GM23248 (cell line): ENCODE measurements around the gene LILRB1. TPM values are rescaled to one million over a fixed set of nuclear protein-coding genes. Genes with fewer than 3 reads are reported as not detected.
A peak's percentile ranks its signal among the peaks of the same experiment; 100 is the strongest.
"Not testable (repeated sequence)": the region's sequence is repeated elsewhere in the genome, so short reads cannot be mapped to it uniquely, and the experiment has no call there.

Experiments
- DNase-seq: peaks from one replicate; pipeline ENCODE4 v3.0.0-alpha.2; 2015
- H2AFZ ChIP-seq: fragments of 200-600 bp; sonication (generic); 2 replicates; pipeline ENCODE4 v1.6.1; 2016; ENCODE audit warnings: antibody characterized with exemption
- H3F3A ChIP-seq: fragments of 200-600 bp; sonication (generic); 2 replicates; pipeline ENCODE4 v1.6.1; 2016; ENCODE audit warnings: mild to moderate bottlenecking, antibody characterized with exemption, mixed run types; ENCODE audit not compliant: insufficient read depth
- H3K27ac ChIP-seq: fragments of 200-600 bp; sonication (generic); 2 replicates; pipeline ENCODE4 v1.5.1; 2016; ENCODE audit warnings: mild to moderate bottlenecking
- H3K27me3 ChIP-seq: fragments of 200-600 bp; sonication (generic); replicated peaks from 2 replicates; pipeline ENCODE4 v1.6.1; 2016; ENCODE audit warnings: mild to moderate bottlenecking; ENCODE audit not compliant: insufficient read depth
- H3K36me3 ChIP-seq: fragments of 200-600 bp; sonication (generic); 2 replicates; pipeline ENCODE4 v1.6.1; 2016; ENCODE audit warnings: low read depth, mild to moderate bottlenecking
- H3K4me1 ChIP-seq: fragments of 200-600 bp; sonication (generic); 2 replicates; pipeline ENCODE4 v1.6.1; 2016; ENCODE audit warnings: mild to moderate bottlenecking; ENCODE audit not compliant: insufficient read depth
- H3K4me2 ChIP-seq: fragments of 200-600 bp; sonication (generic); one replicate; pipeline ENCODE4 v1.6.1; 2016; ENCODE audit warnings: mild to moderate bottlenecking; ENCODE audit not compliant: unreplicated experiment
- H3K4me3 ChIP-seq: fragments of 200-600 bp; sonication (generic); 2 replicates; pipeline ENCODE4 v1.5.1; 2016; ENCODE audit warnings: mild to moderate bottlenecking
- H3K79me2 ChIP-seq: fragments of 200-600 bp; sonication (generic); 2 replicates; pipeline ENCODE4 v1.6.1; 2016; ENCODE audit warnings: mild to moderate bottlenecking; ENCODE audit not compliant: insufficient read depth
- H3K9ac ChIP-seq: fragments of 200-600 bp; sonication (generic); 2 replicates; pipeline ENCODE4 v1.6.1; 2016; ENCODE audit warnings: mild to moderate bottlenecking
- H3K9me2 ChIP-seq: fragments of 200-600 bp; sonication (generic); 2 replicates; pipeline ENCODE4 v1.6.1; 2016; ENCODE audit warnings: mixed run types, mild to moderate bottlenecking, moderate library complexity; ENCODE audit not compliant: insufficient read depth
- H3K9me3 ChIP-seq: fragments of 200-600 bp; sonication (generic); one replicate; pipeline ENCODE4 v1.6.1; 2017; ENCODE audit warnings: low read depth
- H4K20me1 ChIP-seq: fragments of 200-600 bp; sonication (generic); 2 replicates; pipeline ENCODE4 v1.6.0; 2016; ENCODE audit not compliant: insufficient read depth
- EZH2 ChIP-seq: fragments of 200-600 bp; sonication (generic); IDR thresholded peaks from 2 replicates; pipeline ENCODE4 v1.6.1; 2018; ENCODE audit warnings: antibody characterized with exemption, mild to moderate bottlenecking; ENCODE audit not compliant: insufficient read depth, poor library complexity, severe bottlenecking
- EZH2phosphoT487 ChIP-seq: fragments of 200-600 bp; sonication (generic); IDR thresholded peaks from 2 replicates; pipeline ENCODE4 v1.6.1; 2018; ENCODE audit warnings: antibody characterized with exemption, moderate library complexity, mild to moderate bottlenecking, low read depth; ENCODE audit not compliant: insufficient read depth
- WGBS, 2 experiments: methylation state at CpG; one replicate each; pipeline ENCODE4 v1.1.6; 2015 to 2017; ENCODE audit warnings: low lambda C conversion rate in 2 of 2, low coverage in 1 of 2; ENCODE audit errors: missing lambda C conversion rate in 2 of 2; 5-methylcytosine and 5-hydroxymethylcytosine counted together
- in situ Hi-C: fragments of 300-500 bp; cut with MboI; formaldehyde crosslinking; loops from 2 replicates; pipeline ENCODE4 v1.15.0; 2020
- polyA plus RNA-seq: library from polyadenylated mRNA; unstranded; fragments of >200 nt; fragmentation: Nextera tagmentation; extraction: Ambion mirVana; gene quantifications from 2 replicates; pipeline ENCODE4 v1.2.1, GENCODE V29; 2016
- total RNA-seq: library from RNA; depleted of rRNA; stranded (reverse); fragments of >200 nt; shearing (Covaris generic); gene quantifications from 2 replicates; pipeline ENCODE4 v1.2.3, GENCODE V29; 2014

The LILRB1 gene
- total and polyA plus RNA-seq, 2 experiments from 2014 or later, result 0.06 TPM; not detected in 1

DNA sequence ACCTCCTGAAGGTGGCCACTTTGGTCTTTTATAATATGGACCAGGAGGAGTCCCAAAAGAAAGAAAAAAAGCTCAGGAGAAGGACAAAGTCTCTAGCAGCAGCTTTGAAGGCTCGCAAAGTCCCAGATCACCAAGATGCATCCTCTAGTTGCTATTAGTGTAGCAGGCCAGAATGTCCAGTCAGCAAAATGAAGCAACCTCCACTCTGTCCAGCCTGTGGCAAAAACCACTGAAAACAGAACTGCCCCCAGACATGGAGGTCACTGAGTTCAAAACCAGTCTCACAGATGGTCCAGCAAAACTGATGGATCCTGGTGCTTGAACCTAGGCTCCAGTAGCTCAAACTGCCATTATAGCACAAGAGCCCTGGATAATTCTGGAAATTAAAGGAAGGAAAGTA is 42.9 kb downstream of the LILRB1 start:
- H3K9me2 ChIP-seq, result no peaks in the 10 kb centered on the region
- H3K9ac ChIP-seq, result no peak overlapping the region
- no peak overlapping the region for H2AFZ ChIP-seq
- H3K27ac ChIP-seq, result no peak overlapping the region
- no peak overlapping the region for H3K4me3 ChIP-seq
- TF ChIP-seq EZH2phosphoT487 (no peak), EZH2 (no peak)
- H3K36me3 ChIP-seq, result no peaks in the 10 kb centered on the region
- WGBS, 2 experiments, result 67 to 75% methylated on average over 1 of the region's 1 CpG
- H3K4me2 ChIP-seq, result no peak overlapping the region
- H3K9me3 ChIP-seq, result no peaks in the 10 kb centered on the region
- no peaks in the 10 kb centered on the region for H3K27me3 ChIP-seq
- no peaks in the 10 kb centered on the region for H3K4me1 ChIP-seq
- H3F3A ChIP-seq, result no peaks in the 10 kb centered on the region
- no peak for DNase-seq
- no peaks in the 10 kb centered on the region for H3K79me2 ChIP-seq
- in situ Hi-C loops, result no loop called here
- no peaks in the 10 kb centered on the region for H4K20me1 ChIP-seq

- Histone ChIP-seq H4K20me1 (no peaks in the 10 kb centered on the region), H3K9me2 (no peaks in the 10 kb centered on the region), H3K4me2 (no peak overlapping the region), H3K27me3 (no peaks in the 10 kb centered on the region), H3K4me1 (no peaks in the 10 kb centered on the region), H3K4me3 (no peak overlapping the region), H3K9me3 (no peaks in the 10 kb centered on the region), H2AFZ (no peak overlapping the region), H3K27ac (no peak overlapping the region), H3K36me3 (no peaks in the 10 kb centered on the region), H3K9ac (no peak overlapping the region), H3K79me2 (no peaks in the 10 kb centered on the region), H3F3A (no peaks in the 10 kb centered on the region)
- WGBS, 2 experiments, result 36 to 39% methylated on average over 2 of the region's 2 CpGs
- no peak for TF ChIP-seq EZH2phosphoT487
- no peak for TF ChIP-seq EZH2
- in situ Hi-C loops, result no loop called here
- DNase-seq, result peak; percentile 61
Measured at GRCh38 chr19:54674021-54674617, 43.8 kb downstream of the LILRB1 start.

GRCh38 chr19:54676210-54676834 is 46.0 kb downstream of the LILRB1 start:
- H3K4me1 ChIP-seq, H3K9ac ChIP-seq, H3K36me3 ChIP-seq, H3K27ac ChIP-seq, H3K9me3 ChIP-seq, H3K4me2 ChIP-seq, H3F3A ChIP-seq, H3K27me3 ChIP-seq, H3K9me2 ChIP-seq, H2AFZ ChIP-seq, H3K79me2 ChIP-seq, H3K4me3 ChIP-seq, in situ Hi-C loops, H4K20me1 ChIP-seq: not testable (repeated sequence)
- WGBS, 2 experiments, result 21 to 22% methylated on average over 10 of the region's 10 CpGs
- DNase-seq, result peak; percentile 48

DNA sequence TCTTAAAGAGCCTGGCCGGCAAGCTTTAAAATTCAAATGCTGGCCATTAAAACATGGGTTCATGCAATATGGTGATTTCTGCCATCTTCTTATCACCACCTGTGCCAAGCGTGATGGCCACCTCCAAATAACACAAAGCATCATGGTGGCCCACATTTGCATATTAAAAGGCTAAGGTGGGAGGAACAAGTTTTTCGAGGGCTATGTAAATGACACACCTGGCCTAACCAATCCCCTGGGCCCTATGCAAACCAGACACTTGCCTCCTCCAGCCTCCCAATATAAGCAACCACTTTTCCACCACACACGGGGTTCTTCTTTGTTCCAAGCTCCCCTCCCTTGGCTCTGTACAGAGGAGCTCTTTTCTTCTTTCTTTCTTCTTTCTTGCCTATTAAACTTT is 46.9 kb downstream of the LILRB1 start:
- H3K27me3 ChIP-seq, result no peaks in the 10 kb centered on the region
- no peaks in the 10 kb centered on the region for H3K79me2 ChIP-seq
- H2AFZ ChIP-seq, result no peak overlapping the region
- H3K9me3 ChIP-seq, result no peaks in the 10 kb centered on the region
- TF ChIP-seq EZH2, result no peak
- no peak for TF ChIP-seq EZH2phosphoT487
- in situ Hi-C loops, result no loop called here
- H4K20me1 ChIP-seq, result no peaks in the 10 kb centered on the region
- H3K4me1 ChIP-seq, result no peaks in the 10 kb centered on the region
- no peaks in the 10 kb centered on the region for H3K36me3 ChIP-seq
- no peaks in the 10 kb centered on the region for H3K9me2 ChIP-seq
- H3F3A ChIP-seq, result no peaks in the 10 kb centered on the region
- H3K27ac ChIP-seq, result no peak overlapping the region
- WGBS, 2 experiments, result 13 to 16% methylated on average over 4 of the region's 4 CpGs
- no peak for DNase-seq
- H3K9ac ChIP-seq, result no peak overlapping the region
- no peak overlapping the region for H3K4me3 ChIP-seq
- H3K4me2 ChIP-seq, result no peak overlapping the region

- H3K79me2 ChIP-seq, H4K20me1 ChIP-seq, H3K4me1 ChIP-seq, H3K9me2 ChIP-seq, H3F3A ChIP-seq, H3K27me3 ChIP-seq, H3K9ac ChIP-seq, DNase-seq, H3K27ac ChIP-seq, H2AFZ ChIP-seq, in situ Hi-C loops, H3K4me3 ChIP-seq, H3K4me2 ChIP-seq, H3K36me3 ChIP-seq, H3K9me3 ChIP-seq: not testable (repeated sequence)
- 34 to 38% methylated on average over 12 of the region's 12 CpGs for WGBS, 2 experiments
Measured at GRCh38 chr19:54681596-54681995, 51.3 kb downstream of the LILRB1 start.
